Measurements from ENCODE around the gene MPP1.

DNA sequence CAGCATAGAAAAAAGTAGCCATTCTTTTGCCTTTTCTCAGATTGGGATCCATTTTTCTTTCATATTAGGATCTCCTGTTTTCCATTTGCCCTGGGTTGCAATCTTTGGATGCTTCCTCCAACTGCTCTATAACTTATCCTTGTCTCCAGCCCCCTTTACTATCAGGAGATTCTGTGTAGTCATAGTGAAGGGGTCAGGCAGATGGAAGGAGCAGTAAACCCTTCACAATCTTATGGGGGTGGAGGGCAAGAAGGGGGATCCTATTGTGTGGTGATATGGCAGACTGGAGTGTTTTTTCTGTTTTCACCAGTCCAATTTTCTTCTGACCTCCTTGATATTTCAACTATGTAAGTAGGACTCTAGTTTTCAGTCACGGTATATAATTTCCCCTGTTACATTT is 30.9 kb upstream of the MPP1 start:
- TF ChIP-seq POLR2A (IDR thresholded peaks at IDR 0.05; ENCODE audit: extremely low read depth, insufficient read length) (no peak), CTCF (IDR thresholded peaks at IDR 0.05; ENCODE audit: low read depth, low read length) (no peak), MYC (IDR thresholded peaks at IDR 0.05; ENCODE audit: low read depth, low read length) (no peak)

Measured in NB4 (cell line).